H9 (cell line): ENCODE results near the gene SCYGR1. TPM values are rescaled to one million over a fixed set of nuclear protein-coding genes. Genes with fewer than 3 reads are reported as not detected.

ENCODE experiments used
- DNase-seq: peaks from one replicate; pipeline ENCODE4 v3.0.0-alpha.2; 2017
- H2AFZ ChIP-seq: one replicate; pipeline ENCODE4 v1.6.1; 2013; ENCODE audit warnings: mild to moderate bottlenecking, low read length, control low read depth, moderate library complexity
- H2AK5ac ChIP-seq: 2 replicates; pipeline ENCODE4 v1.6.1; 2013; ENCODE audit warnings: low read length, control low read depth, mixed read lengths; ENCODE audit not compliant: insufficient read length
- H2BK120ac ChIP-seq: one replicate; pipeline ENCODE4 v1.6.1; 2013; ENCODE audit warnings: low read depth, mild to moderate bottlenecking, low read length, control low read depth, inconsistent platforms; ENCODE audit not compliant: poor library complexity, severe bottlenecking
- H2BK12ac ChIP-seq: 2 replicates; pipeline ENCODE4 v1.6.1; 2013; ENCODE audit warnings: low read length, control low read depth, mixed read lengths, low read depth; ENCODE audit not compliant: insufficient read length
- H2BK15ac ChIP-seq: 2 replicates; pipeline ENCODE4 v1.6.1; 2013; ENCODE audit warnings: low read depth, low read length, control low read depth
- H2BK20ac ChIP-seq: one replicate; pipeline ENCODE4 v1.6.1; 2013; ENCODE audit warnings: low read depth, mild to moderate bottlenecking, low read length, control low read depth, inconsistent platforms; ENCODE audit not compliant: poor library complexity, severe bottlenecking
- H2BK5ac ChIP-seq: 2 replicates; pipeline ENCODE4 v1.6.1; 2013; ENCODE audit warnings: low read length, control low read depth, mixed read lengths; ENCODE audit not compliant: insufficient read length
- H3K14ac ChIP-seq: 2 replicates; pipeline ENCODE4 v1.6.1; 2013; ENCODE audit warnings: low read length, control low read depth; ENCODE audit not compliant: insufficient read depth
- H3K18ac ChIP-seq: 2 replicates; pipeline ENCODE4 v1.6.1; 2013; ENCODE audit warnings: low read depth, mild to moderate bottlenecking, mixed read lengths, low read length, control low read depth; ENCODE audit not compliant: insufficient read length
- H3K23ac ChIP-seq: 2 replicates; pipeline ENCODE4 v1.6.1; 2013; ENCODE audit warnings: low read length, control low read depth, mixed read lengths, low read depth; ENCODE audit not compliant: insufficient read length
- H3K23me2 ChIP-seq: 2 replicates; pipeline ENCODE4 v1.6.1; 2013; ENCODE audit warnings: low read depth, mild to moderate bottlenecking, mixed read lengths, low read length, control low read depth; ENCODE audit not compliant: insufficient read length, poor library complexity, severe bottlenecking
- H3K27ac ChIP-seq: 2 replicates; pipeline ENCODE4 v1.5.1; 2013; ENCODE audit warnings: low read length, control low read depth, mixed read lengths, low read depth; ENCODE audit not compliant: insufficient read length
- H3K27me3 ChIP-seq: 2 replicates; pipeline ENCODE4 v1.6.1; 2013; ENCODE audit warnings: low read length, control low read depth, inconsistent platforms; ENCODE audit not compliant: insufficient read depth
- H3K4ac ChIP-seq: 2 replicates; pipeline ENCODE4 v1.6.1; 2013; ENCODE audit warnings: low read depth, mild to moderate bottlenecking, control low read depth, inconsistent platforms, low read length, moderate library complexity
- H3K4me1 ChIP-seq: 2 replicates; pipeline ENCODE4 v1.6.1; 2013; ENCODE audit warnings: low read length, control low read depth, inconsistent platforms; ENCODE audit not compliant: insufficient read depth
- H3K4me2 ChIP-seq: 2 replicates; pipeline ENCODE4 v1.6.1; 2013; ENCODE audit warnings: low read length, control low read depth, mixed read lengths; ENCODE audit not compliant: insufficient read length, insufficient read depth
- H3K56ac ChIP-seq: 2 replicates; pipeline ENCODE4 v1.6.1; 2013; ENCODE audit warnings: low read depth, mild to moderate bottlenecking, mixed read lengths, low read length, control low read depth; ENCODE audit not compliant: insufficient read length
- H3K79me1 ChIP-seq: 2 replicates; pipeline ENCODE4 v1.6.1; 2013; ENCODE audit warnings: low read depth, mild to moderate bottlenecking, moderate library complexity, low read length, control low read depth, inconsistent platforms; ENCODE audit not compliant: insufficient read depth, poor library complexity, severe bottlenecking
- H3K79me2 ChIP-seq: 2 replicates; pipeline ENCODE4 v1.6.1; 2013; ENCODE audit warnings: low read length, control low read depth, inconsistent platforms; ENCODE audit not compliant: insufficient read depth
- H3K9ac ChIP-seq: 2 replicates; pipeline ENCODE4 v1.6.1; 2013; ENCODE audit warnings: low read length, control low read depth, mixed read lengths; ENCODE audit not compliant: insufficient read length; ENCODE audit errors: extremely low read depth
- H3K9me3 ChIP-seq: one replicate; pipeline ENCODE4 v1.6.1; 2013; ENCODE audit warnings: low read depth, low read length, inconsistent platforms; ENCODE audit not compliant: control insufficient read depth
- H3T11ph ChIP-seq: one replicate; pipeline ENCODE4 v1.6.1; 2013; ENCODE audit warnings: mild to moderate bottlenecking, low read length, control low read depth, inconsistent platforms
- H4K20me1 ChIP-seq: one replicate; pipeline ENCODE4 v1.6.1; 2013; ENCODE audit not compliant: control insufficient read depth, insufficient read length, insufficient read depth
- H4K5ac ChIP-seq: 2 replicates; pipeline ENCODE4 v1.6.1; 2013; ENCODE audit warnings: low read depth, mild to moderate bottlenecking, mixed read lengths, low read length, control low read depth; ENCODE audit not compliant: insufficient read length
- H4K8ac ChIP-seq: replicated peaks from 2 replicates; pipeline ENCODE4 v1.6.1; 2013; ENCODE audit warnings: low read length, control low read depth, mixed read lengths, low read depth; ENCODE audit not compliant: insufficient read length
- H4K91ac ChIP-seq: 2 replicates; pipeline ENCODE4 v1.6.1; 2013; ENCODE audit warnings: low read depth, mild to moderate bottlenecking, moderate library complexity, mixed read lengths, low read length, control low read depth; ENCODE audit not compliant: insufficient read length
- H3K27ac Mint-ChIP-seq, 3 experiments: 2 replicates in 2 of 3; 3 replicates in 1 of 3; pipeline ENCODE4 v1.8.0; 2020 to 2021; ENCODE audit warnings: mixed read lengths in 3 of 3, mild to moderate bottlenecking in 1 of 3, moderate library complexity in 1 of 3
- H3K27me3 Mint-ChIP-seq: 2 replicates; pipeline ENCODE4 v1.8.0; 2021; ENCODE audit warnings: low read depth, mild to moderate bottlenecking, moderate library complexity, mixed read lengths
- H3K36me3 Mint-ChIP-seq, 3 experiments: 2 replicates in 2 of 3; 3 replicates in 1 of 3; pipeline ENCODE4 v1.8.0; 2020 to 2021; ENCODE audit warnings: low read depth in 3 of 3, mixed read lengths in 3 of 3; ENCODE audit not compliant: insufficient read depth in 1 of 3
- H3K4me1 Mint-ChIP-seq, 2 experiments: 2 replicates each; pipeline ENCODE4 v1.8.0; 2020; ENCODE audit warnings: mixed read lengths in 2 of 2
- H3K4me3 Mint-ChIP-seq, 2 experiments: 2 replicates in 1 of 2; 3 replicates in 1 of 2; pipeline ENCODE4 v1.8.0; 2020 to 2021; ENCODE audit warnings: mild to moderate bottlenecking in 2 of 2, mixed read lengths in 2 of 2, moderate library complexity in 1 of 2
- H3K9me3 Mint-ChIP-seq, 2 experiments: 2 replicates in 1 of 2; 3 replicates in 1 of 2; pipeline ENCODE4 v1.8.0; 2020; ENCODE audit warnings: mild to moderate bottlenecking in 2 of 2, mixed read lengths in 2 of 2, moderate library complexity in 1 of 2
- WGBS: extraction: QIAGEN DNeasy Blood & Tissue Kit; methylation state at CpG from one replicate; pipeline ENCODE4 v1.1.7; 2013; ENCODE audit warnings: missing lambda C conversion rate, low lambda C conversion rate, mixed read lengths; ENCODE audit not compliant: insufficient read length; ENCODE audit errors: extremely low coverage; 5-methylcytosine and 5-hydroxymethylcytosine counted together
- total RNA-seq: library from RNA; stranded (reverse); gene quantifications from 2 replicates; pipeline ENCODE4 v1.2.1, GENCODE V29; 2021
- TF ChIP-seq, protein P1 (sequence below): fragments of 200-600 bp; sonication (generic); conservative IDR thresholded peaks from 3 replicates; pipeline ENCODE4 v1.8.0; 2021; ENCODE audit warnings: antibody characterized with exemption, mild to moderate bottlenecking

SCYGR1 gene
- total RNA-seq, 1 experiment from 2014 or later: not detected

DNA sequence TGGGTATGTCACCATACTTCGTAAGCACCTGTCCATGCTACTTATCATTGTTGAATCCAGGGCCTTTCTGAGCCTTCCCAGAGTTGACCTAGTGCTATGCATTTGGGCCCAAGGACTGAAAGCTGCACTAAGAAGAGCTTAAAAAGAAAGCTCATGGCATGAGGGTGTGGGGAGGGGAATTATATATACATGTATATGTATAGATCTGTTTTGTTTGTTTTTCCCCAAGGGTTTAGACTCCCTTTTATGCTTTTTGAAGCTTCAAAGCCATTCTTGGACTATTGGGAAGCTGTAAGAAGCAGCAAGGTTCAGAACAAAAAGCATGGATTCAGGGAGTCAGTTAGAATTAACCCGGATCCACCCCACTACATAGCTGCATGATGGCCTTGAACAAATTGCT is 39.4 kb downstream of the SCYGR1 start:
- no peak overlapping the region for H3K23ac ChIP-seq
- peaks cover 0 to 8% of the 10 kb centered on the region in 2 experiments; a peak in 2 of 4 replicates for H3K4me1 Mint-ChIP-seq
- H3K79me2 ChIP-seq: no peaks in the 10 kb centered on the region
- no peak overlapping the region for H3K9ac ChIP-seq
- no peak overlapping the region for H3K18ac ChIP-seq
- no peak overlapping the region for H2AK5ac ChIP-seq
- no peak overlapping the region for H3K4me3 Mint-ChIP-seq
- H3K27ac ChIP-seq: no peak overlapping the region
- no peak overlapping the region for H2BK120ac ChIP-seq
- no peaks in the 10 kb centered on the region for H3K27me3 Mint-ChIP-seq
- no peaks in the 10 kb centered on the region for H3K23me2 ChIP-seq
- no peak overlapping the region for H2BK20ac ChIP-seq
- no peak overlapping the region for H3K56ac ChIP-seq
- H2BK12ac ChIP-seq: no peak overlapping the region
- no peaks in the 10 kb centered on the region; the same call in 1 of the 2 replicates for H3K4me1 ChIP-seq
- H3K4me2 ChIP-seq: no peak overlapping the region
- no peaks in the 10 kb centered on the region for H3K9me3 Mint-ChIP-seq
- H3K36me3 Mint-ChIP-seq: peaks cover 2 to 18% (median 14%) of the 10 kb centered on the region in 3 experiments; a peak in 6 of 7 replicates
- no peak for DNase-seq
- no peak overlapping the region for H3K27ac Mint-ChIP-seq
- H4K5ac ChIP-seq: no peak overlapping the region
- H4K20me1 ChIP-seq: no peaks in the 10 kb centered on the region
- H3K14ac ChIP-seq: no peak overlapping the region
- TF ChIP-seq, protein P1, sequence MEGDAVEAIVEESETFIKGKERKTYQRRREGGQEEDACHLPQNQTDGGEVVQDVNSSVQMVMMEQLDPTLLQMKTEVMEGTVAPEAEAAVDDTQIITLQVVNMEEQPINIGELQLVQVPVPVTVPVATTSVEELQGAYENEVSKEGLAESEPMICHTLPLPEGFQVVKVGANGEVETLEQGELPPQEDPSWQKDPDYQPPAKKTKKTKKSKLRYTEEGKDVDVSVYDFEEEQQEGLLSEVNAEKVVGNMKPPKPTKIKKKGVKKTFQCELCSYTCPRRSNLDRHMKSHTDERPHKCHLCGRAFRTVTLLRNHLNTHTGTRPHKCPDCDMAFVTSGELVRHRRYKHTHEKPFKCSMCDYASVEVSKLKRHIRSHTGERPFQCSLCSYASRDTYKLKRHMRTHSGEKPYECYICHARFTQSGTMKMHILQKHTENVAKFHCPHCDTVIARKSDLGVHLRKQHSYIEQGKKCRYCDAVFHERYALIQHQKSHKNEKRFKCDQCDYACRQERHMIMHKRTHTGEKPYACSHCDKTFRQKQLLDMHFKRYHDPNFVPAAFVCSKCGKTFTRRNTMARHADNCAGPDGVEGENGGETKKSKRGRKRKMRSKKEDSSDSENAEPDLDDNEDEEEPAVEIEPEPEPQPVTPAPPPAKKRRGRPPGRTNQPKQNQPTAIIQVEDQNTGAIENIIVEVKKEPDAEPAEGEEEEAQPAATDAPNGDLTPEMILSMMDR: no peak
- no peak overlapping the region for H3T11ph ChIP-seq
- H2BK5ac ChIP-seq: no peak overlapping the region
- no peak overlapping the region for H4K8ac ChIP-seq
- no peak overlapping the region for H4K91ac ChIP-seq
- H2AFZ ChIP-seq: no peak overlapping the region
- H3K27me3 ChIP-seq: no peaks in the 10 kb centered on the region
- no peaks in the 10 kb centered on the region for H3K9me3 ChIP-seq
- H2BK15ac ChIP-seq: no peak overlapping the region
- no peak overlapping the region for H3K4ac ChIP-seq
- no CpG with 5 or more reads among the region's 2 CpGs for WGBS
- no peaks in the 10 kb centered on the region for H3K79me1 ChIP-seq
